OCI-LY7 (cell line): ENCODE measurements around the gene SH3BGRL3. TPM values are rescaled to one million over a fixed set of nuclear protein-coding genes. Genes with fewer than 3 reads are reported as not detected.

Source experiments
- BruUV-seq: library from RNA; stranded (reverse); fragments of 400-500 nt; replicated peaks from 2 replicates; lab custom pipeline; 2021; lab: Mats Ljungman, UMichigan
- CTCF ChIA-PET: fragments of 300-600 bp; sonication (Branson Sonifier 250); formaldehyde crosslinking; loops from one replicate; lab custom pipeline; 2022; ENCODE audit warnings: antibody characterized with exemption; ENCODE audit not compliant: unreplicated experiment; lab: Charles Lee
- POLR2A ChIA-PET: fragments of 300-600 bp; sonication (Branson Sonifier 250); formaldehyde crosslinking; loops from one replicate; lab custom pipeline; 2022; ENCODE audit warnings: antibody characterized with exemption; lab: Charles Lee
- DNase-seq: peaks from one replicate; pipeline ENCODE4 v3.0.0-alpha.2; 2015; ENCODE audit warnings: low spot score
- H2AFZ ChIP-seq: fragments of 200-600 bp; sonication (generic), shearing (Covaris generic); 2 replicates; pipeline ENCODE4 v1.6.1; 2014; ENCODE audit warnings: mild to moderate bottlenecking, antibody characterized with exemption, low read length, moderate library complexity
- H3K27ac ChIP-seq: fragments of 200-600 bp; sonication (generic); 2 replicates; pipeline ENCODE4 v1.5.1; 2014; ENCODE audit warnings: mixed run types, low read depth, mild to moderate bottlenecking, moderate library complexity, low read length, inconsistent platforms; ENCODE audit not compliant: poor library complexity, severe bottlenecking
- H3K36me3 ChIP-seq: fragments of 200-600 bp; sonication (generic); 2 replicates; pipeline ENCODE4 v1.6.1; 2014; ENCODE audit warnings: mild to moderate bottlenecking, antibody characterized with exemption, low read length, moderate library complexity, mixed read lengths; ENCODE audit not compliant: insufficient read depth
- H3K4me1 ChIP-seq: fragments of 200-600 bp; sonication (generic); 2 replicates; pipeline ENCODE4 v1.5.1; 2014; ENCODE audit warnings: mild to moderate bottlenecking, low read length; ENCODE audit not compliant: insufficient read depth, poor library complexity, severe bottlenecking
- H3K4me2 ChIP-seq: fragments of 200-600 bp; sonication (generic); 2 replicates; pipeline ENCODE4 v1.6.1; 2014; ENCODE audit warnings: mild to moderate bottlenecking, low read length
- H3K4me3 ChIP-seq: fragments of 200-600 bp; sonication (generic); 2 replicates; pipeline ENCODE4 v1.5.1; 2014; ENCODE audit warnings: mild to moderate bottlenecking, low read depth, low read length; ENCODE audit not compliant: poor library complexity, severe bottlenecking
- H3K79me2 ChIP-seq: fragments of 200-600 bp; sonication (generic); 2 replicates; pipeline ENCODE4 v1.6.1; 2016; ENCODE audit warnings: low read depth, mild to moderate bottlenecking, low read length, moderate library complexity, mixed read lengths; ENCODE audit not compliant: insufficient read depth
- H3K9me2 ChIP-seq: fragments of 200-600 bp; sonication (generic); 2 replicates; pipeline ENCODE4 v1.6.1; 2016; ENCODE audit warnings: mild to moderate bottlenecking, low read length, mixed read lengths; ENCODE audit not compliant: insufficient read depth
- H3K9me3 ChIP-seq: fragments of 200-600 bp; sonication (generic); 2 replicates; pipeline ENCODE4 v1.6.1; 2014; ENCODE audit warnings: mild to moderate bottlenecking, mixed run types, low read length, mixed read lengths
- H4K20me1 ChIP-seq: fragments of 200-600 bp; sonication (generic); 2 replicates; pipeline ENCODE4 v1.6.1; 2014; ENCODE audit warnings: mild to moderate bottlenecking, antibody characterized with exemption, low read length, moderate library complexity, mixed read lengths; ENCODE audit not compliant: insufficient read depth
- EZH2phosphoT487 ChIP-seq: fragments of 200-600 bp; sonication (generic); IDR thresholded peaks from 2 replicates; pipeline ENCODE4 v1.6.1; 2018; ENCODE audit warnings: low read depth, borderline replicate concordance, mild to moderate bottlenecking, mixed run types, antibody characterized with exemption, low read length, moderate library complexity, mixed read lengths
- intact Hi-C: fragments of 100-400 bp; cut with micrococcal nuclease; formaldehyde crosslinking; loops from one replicate; pipeline ENCODE4 v1.10.0; 2022; ENCODE audit not compliant: unreplicated experiment
- total RNA-seq, 2 experiments: library from RNA; depleted of rRNA in 1 of 2; stranded (reverse); fragments of >200 nt in 1 of 2; shearing (Covaris generic) in 1 of 2; gene quantifications; 2 replicates each; pipeline ENCODE4 v1.2.3, GENCODE V29; 2014 to 2022
- TF ChIP-seq, protein P1 (sequence below): fragments of 200-600 bp; sonication (generic); conservative IDR thresholded peaks from 2 replicates; pipeline ENCODE4 v1.5.1; 2014; ENCODE audit warnings: mild to moderate bottlenecking, antibody characterized with exemption, low read length, moderate library complexity, mixed read lengths

SH3BGRL3 gene
- total RNA-seq, 2 experiments from 2014 or later: 25.3 to 60.9 TPM

- H2AFZ ChIP-seq: no peak overlapping the region
- no peak for TF ChIP-seq EZH2phosphoT487
- TF ChIP-seq, protein P1, sequence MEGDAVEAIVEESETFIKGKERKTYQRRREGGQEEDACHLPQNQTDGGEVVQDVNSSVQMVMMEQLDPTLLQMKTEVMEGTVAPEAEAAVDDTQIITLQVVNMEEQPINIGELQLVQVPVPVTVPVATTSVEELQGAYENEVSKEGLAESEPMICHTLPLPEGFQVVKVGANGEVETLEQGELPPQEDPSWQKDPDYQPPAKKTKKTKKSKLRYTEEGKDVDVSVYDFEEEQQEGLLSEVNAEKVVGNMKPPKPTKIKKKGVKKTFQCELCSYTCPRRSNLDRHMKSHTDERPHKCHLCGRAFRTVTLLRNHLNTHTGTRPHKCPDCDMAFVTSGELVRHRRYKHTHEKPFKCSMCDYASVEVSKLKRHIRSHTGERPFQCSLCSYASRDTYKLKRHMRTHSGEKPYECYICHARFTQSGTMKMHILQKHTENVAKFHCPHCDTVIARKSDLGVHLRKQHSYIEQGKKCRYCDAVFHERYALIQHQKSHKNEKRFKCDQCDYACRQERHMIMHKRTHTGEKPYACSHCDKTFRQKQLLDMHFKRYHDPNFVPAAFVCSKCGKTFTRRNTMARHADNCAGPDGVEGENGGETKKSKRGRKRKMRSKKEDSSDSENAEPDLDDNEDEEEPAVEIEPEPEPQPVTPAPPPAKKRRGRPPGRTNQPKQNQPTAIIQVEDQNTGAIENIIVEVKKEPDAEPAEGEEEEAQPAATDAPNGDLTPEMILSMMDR: no peak
- ChIA-PET CTCF (no interaction called here), POLR2A (no interaction called here)
- no TSS peak for BruUV-seq
- H3K4me1 ChIP-seq: peaks cover 9% of the 10 kb centered on the region
- H3K4me2 ChIP-seq: no peak overlapping the region
- no peaks in the 10 kb centered on the region for H3K9me2 ChIP-seq
- H3K27ac ChIP-seq: no peak overlapping the region
- H3K4me3 ChIP-seq: no peak overlapping the region
- peaks cover 97% of the 10 kb centered on the region for H3K36me3 ChIP-seq
- peaks cover 16% of the 10 kb centered on the region; the same call in 1 of the 2 replicates for H3K79me2 ChIP-seq
- H4K20me1 ChIP-seq: no peaks in the 10 kb centered on the region
- no peak for DNase-seq
- H3K9me3 ChIP-seq: no peaks in the 10 kb centered on the region
- intact Hi-C loops: no loop called here
Observed at GRCh38 chr1:26259578-26259977, 20.3 kb upstream of the SH3BGRL3 start.

- Histone ChIP-seq H3K4me1 (no peaks in the 10 kb centered on the region), H3K79me2 (no peaks in the 10 kb centered on the region), H3K4me2 (no peak overlapping the region), H3K9me2 (no peaks in the 10 kb centered on the region), H3K9me3 (peaks cover 7% of the 10 kb centered on the region), H3K36me3 (peaks cover 98% of the 10 kb centered on the region), H4K20me1 (no peaks in the 10 kb centered on the region), H3K4me3 (no peak overlapping the region), H3K27ac (no peak overlapping the region), H2AFZ (no peak overlapping the region)
- DNase-seq: no peak
- no TSS peak for BruUV-seq
- CTCF ChIA-PET: no interaction called here
- no peak for TF ChIP-seq EZH2phosphoT487
- TF ChIP-seq, protein P1: no peak
- intact Hi-C loops: no loop called here
- POLR2A ChIA-PET: no interaction called here
Observed at GRCh38 chr1:26263212-26263611, 16.7 kb upstream of the SH3BGRL3 start.

- Histone ChIP-seq H4K20me1 (no peaks in the 10 kb centered on the region), H3K27ac (no peak overlapping the region), H3K4me3 (no peak overlapping the region), H3K9me3 (peaks cover 20% of the 10 kb centered on the region), H2AFZ (no peak overlapping the region), H3K9me2 (no peaks in the 10 kb centered on the region), H3K4me2 (no peak overlapping the region), H3K36me3 (peaks cover 99% of the 10 kb centered on the region), H3K4me1 (no peaks in the 10 kb centered on the region), H3K79me2 (no peaks in the 10 kb centered on the region)
- CTCF ChIA-PET: no interaction called here
- TF ChIP-seq, protein P1: no peak
- TF ChIP-seq EZH2phosphoT487: no peak
- no peak for DNase-seq
- intact Hi-C loops: no loop called here
- no TSS peak for BruUV-seq
- POLR2A ChIA-PET: no interaction called here
Observed at GRCh38 chr1:26265405-26265804, 14.5 kb upstream of the SH3BGRL3 start.
